NCI-H2196 (cell line): ENCODE results near the gene GTF2E1.
"Not testable (repeated sequence)": the region's sequence is repeated elsewhere in the genome, so short reads cannot be mapped to it uniquely, and the experiment has no call there.

Experiments used
- DNase-seq: peaks from one replicate; lab custom pipeline; 2025; ENCODE audit not compliant: unreplicated experiment; lab: John Stamatoyannopoulos, UW

GTF2E1 gene

DNA sequence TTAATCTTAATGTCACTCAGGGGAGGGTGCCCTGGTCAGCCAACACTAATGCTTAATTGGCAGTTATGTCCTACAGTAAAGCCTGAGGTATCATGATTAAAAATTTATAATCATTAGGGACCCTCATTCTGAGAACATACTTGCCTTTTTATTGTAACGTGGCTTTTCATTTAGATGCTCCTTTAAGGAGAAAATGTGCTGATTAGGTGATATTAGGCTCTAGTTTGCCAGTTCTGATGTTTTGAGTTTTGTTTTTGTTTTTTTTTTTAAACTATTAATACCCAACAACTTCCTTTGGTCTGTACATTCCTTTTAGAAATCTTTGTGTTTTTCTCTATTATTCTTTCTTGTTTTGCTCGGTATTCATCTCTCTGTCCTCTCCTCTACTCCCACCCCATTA, 10.3 kb downstream of the GTF2E1 start:
- DNase-seq, result no peak

- DNase-seq, result no peak
Observed at GRCh38 chr3:120753810-120754209, 11.3 kb downstream of the GTF2E1 start.

- no peak for DNase-seq
Observed at GRCh38 chr3:120756061-120756460, 13.5 kb downstream of the GTF2E1 start.

DNA sequence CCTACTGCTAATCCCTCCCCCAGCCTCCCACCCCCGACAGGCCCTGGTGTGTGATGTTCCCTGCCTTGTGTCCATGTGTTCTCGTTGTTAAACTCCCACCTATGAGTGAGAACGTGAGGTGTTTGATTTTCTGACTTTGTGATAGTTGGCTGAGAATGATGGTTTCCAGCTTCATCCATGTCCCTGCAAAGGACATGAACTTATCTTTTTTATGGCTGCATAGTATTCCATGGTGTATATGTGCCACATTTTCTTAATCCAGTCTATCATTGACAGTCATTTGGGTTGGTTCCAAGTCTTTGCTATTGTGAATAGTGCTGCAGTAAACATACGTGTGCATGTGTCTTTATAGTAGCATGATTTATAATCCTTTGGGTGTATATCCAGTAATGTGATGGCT, 16.0 kb downstream of the GTF2E1 start:
- DNase-seq, result not testable (repeated sequence)

DNA sequence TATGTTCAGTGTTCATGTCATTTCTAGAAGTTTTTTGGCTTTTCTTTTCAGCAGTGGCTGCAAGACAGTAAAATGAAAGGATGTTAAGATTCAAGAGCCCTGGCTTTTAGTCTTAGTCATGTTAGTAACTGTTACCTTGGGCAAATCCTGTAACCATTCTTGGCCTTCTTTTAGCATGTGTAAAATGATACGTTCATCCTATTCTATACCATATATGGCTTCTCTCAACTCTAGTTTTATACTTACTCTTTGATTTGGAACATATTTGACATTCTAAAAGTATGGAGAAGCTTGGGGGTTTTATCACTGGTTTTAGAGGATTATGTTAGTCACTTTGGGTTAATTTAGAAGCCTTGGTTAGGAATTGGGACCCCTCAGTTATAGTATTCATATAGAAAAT, 20.1 kb downstream of the GTF2E1 start:
- DNase-seq, result no peak

GRCh38 chr3:120763601-120764000, 21.1 kb downstream of the GTF2E1 start:
- DNase-seq, result no peak

DNA sequence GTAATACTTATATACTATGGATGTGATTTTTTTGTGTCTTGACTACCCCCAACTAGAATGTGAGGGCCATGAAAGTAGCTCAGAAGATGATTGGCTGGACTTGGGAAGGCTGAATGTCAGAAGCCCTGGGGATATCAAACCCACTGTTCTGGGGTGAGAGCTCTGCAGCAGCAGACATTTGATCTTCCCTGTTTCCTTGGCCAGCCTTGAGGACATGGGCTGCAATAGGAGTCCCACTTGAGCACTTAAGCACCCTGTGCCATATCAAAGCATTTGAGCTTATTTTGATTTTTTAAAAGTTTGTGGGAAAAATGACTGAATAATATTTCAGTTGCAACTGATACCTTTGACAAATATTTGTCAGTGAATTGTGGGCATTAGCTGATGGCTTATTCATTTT, 21.7 kb downstream of the GTF2E1 start:
- DNase-seq, result no peak

DNA sequence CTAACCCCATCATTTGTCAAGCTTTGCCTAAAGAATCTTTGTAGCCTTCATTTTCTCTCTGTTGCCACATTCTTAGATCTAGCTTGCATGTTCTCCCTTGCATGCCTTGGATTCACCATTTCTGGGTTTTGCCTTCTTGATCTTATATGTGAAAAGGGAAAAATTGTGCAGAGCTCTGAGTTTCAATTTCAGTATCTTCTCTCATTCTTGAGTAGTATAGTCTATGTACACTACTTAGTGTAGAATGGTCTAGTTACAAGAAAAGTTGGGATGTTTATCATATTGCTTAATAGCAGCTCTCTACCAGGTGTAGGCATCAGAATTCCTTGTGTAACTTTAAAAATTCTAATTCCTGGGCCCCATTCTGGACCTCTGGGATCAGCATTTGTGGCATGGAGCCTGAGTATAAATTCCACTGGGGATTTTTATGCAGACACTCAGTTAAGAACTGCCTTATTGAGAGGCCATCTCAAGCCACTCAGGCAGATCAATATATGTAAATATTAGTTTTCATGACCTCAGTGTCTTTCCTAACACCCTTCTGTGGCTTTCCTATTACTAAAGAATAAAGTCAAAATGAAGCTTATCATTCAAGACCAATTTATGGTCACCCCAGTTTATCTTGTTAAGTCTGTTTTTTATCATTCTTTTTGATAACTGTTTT, 23.4 kb downstream of the GTF2E1 start:
- no peak for DNase-seq

DNA sequence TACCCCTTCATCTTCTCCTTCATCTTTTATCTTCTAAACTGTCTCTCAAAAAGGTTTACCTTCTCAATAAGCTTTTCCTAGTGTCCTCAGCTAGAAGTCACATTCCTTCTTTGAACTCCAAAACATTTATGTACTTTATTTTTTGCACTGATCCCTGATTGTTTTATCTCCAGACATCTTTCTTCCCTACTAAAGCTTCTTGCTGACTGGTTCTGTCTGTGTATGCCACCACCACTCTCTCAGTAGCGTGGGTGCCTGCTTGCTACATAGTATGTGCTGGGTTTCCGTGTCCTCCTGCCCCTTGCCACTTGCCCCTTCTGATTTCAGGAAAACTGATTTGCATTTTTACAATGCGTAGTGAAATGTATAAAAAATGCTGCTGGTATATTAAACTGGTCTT, 24.0 kb downstream of the GTF2E1 start:
- DNase-seq, result no peak

- no peak for DNase-seq
Observed at GRCh38 chr3:120767106-120767505, 24.6 kb downstream of the GTF2E1 start.

DNA sequence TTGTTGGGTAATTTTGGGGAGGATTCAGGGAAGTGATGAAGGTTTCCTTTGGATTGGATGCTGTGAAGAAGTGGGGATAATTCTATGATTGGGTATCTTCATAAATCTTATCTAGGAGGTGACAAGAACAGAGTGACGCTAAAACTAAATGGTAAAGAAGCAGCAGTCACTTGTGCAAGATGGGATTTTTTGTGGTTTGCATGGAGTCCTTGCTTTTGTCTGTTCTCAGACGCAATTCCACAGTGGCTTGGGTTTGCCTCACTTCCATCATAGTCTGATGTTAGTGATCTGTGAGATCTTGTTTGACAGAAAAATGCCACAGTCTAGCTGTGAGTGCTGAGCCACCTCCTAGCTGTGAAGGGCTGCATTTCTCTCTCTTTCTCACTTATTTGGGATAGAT, 26.9 kb downstream of the GTF2E1 start:
- DNase-seq, result no peak

GRCh38 chr3:120770891-120771290, 28.3 kb downstream of the GTF2E1 start:
- no peak for DNase-seq

DNA sequence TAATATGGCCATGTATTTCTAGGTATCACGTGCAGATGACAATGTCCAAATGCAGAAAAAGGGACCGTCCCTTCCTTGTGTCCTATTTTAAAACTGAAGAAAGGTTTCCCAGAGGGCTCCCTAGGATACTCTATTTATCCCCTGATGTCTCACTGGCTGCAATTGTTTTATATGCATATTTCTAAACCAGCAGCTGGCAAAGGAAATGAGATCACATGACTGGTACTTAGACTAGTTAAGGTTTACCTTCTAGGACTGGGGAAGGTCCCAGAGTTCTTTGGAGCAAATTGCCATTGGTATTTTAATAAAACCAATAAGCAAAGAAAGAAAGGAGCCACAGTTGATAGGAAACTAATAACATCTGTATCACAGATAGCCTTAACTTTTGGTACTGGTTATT, 29.5 kb downstream of the GTF2E1 start:
- DNase-seq, result no peak

GRCh38 chr3:120773932-120774331, 31.4 kb downstream of the GTF2E1 start:
- no peak for DNase-seq

DNA sequence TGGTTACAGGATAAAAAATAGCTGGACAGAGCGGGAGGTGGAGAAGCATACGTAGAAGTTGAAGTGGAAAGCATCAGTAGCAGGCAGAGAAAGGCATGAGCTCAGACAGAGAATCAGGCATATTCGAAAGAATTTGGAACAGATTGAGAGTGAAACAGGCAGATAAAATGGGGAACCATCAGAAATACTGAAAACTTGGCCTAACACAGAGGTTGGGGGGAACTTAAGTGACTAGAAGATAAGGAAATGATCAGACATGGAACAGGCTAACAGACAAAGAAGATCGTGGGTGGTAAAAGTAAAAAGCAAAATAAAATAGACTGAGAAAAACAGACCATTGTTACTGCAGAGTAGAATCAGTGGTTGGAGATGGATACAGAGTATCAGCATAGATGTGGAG, 32.9 kb downstream of the GTF2E1 start:
- no peak for DNase-seq

- no peak for DNase-seq
Observed at GRCh38 chr3:120778776-120779175, 36.2 kb downstream of the GTF2E1 start.

DNA sequence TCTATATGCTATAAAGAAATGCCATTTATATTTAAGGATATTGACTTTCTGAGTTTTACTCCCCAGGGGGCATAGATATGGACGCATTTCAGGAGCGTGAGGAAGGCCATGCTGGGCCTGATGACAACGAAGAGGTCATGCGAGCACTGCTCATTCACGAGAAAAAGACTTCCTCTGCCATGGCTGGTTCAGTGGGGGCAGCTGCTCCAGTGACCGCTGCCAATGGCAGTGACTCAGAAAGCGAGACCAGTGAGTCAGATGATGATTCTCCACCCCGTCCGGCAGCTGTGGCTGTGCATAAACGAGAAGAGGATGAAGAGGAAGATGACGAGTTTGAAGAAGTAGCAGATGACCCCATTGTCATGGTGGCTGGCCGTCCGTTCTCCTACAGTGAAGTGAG, 38.4 kb downstream of the GTF2E1 start:
- DNase-seq, result no peak

DNA sequence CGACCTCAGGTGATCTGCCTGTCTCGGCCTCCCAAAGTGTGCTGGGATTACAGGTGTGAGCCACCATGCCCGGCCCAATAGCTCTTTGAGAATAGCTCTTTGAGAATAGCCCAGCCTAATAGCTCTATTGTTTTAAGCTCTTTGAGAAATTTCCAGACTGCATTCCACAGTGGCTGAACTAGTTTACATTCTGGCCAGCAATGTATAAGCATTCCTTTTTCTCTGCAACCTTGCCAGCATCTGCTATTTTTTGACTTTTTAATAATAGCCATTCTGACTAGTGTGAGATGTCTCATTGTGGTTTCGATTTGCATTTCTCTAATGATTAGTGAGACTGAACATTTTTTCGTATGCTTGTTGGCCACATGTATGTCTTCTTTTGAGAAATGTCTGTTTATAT, 43.3 kb downstream of the GTF2E1 start:
- not testable (repeated sequence) for DNase-seq

DNA sequence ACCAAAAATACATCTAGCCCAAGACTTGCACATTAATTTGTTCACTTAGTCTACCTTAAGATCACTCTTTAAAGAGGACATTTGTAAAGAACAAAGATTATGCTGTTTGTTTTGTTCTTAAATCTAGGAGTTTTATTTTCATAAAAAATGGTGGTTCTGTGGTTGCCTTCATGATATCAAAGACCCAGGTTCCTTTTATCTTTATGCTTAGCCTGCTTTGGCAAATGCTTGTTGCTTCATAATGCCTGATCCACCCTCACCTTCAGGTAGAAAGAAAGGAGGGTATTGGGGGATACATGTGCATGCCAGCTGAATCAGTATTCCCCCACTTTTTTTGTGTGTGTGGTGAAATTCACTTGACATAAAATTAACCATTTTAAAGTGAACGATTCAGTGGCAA, 48.5 kb downstream of the GTF2E1 start:
- no peak for DNase-seq

DNA sequence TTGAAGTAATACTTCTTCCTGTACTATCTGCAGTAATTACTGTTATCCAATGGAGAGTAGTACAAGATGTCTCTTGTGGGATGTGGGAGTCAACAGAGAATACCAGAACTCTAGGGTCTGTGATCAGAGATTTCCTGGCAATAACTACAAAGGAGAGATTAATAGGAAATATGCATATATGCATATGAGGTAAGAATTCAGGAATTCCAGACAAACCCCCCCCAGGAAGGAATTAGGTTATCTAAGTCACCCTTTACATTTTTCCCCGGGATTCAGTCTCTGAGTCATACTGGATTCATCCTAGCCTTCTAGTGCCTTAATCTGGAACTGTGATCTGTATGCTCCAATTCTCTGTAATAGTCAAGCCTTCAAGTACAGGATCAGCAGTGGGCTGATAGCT, 49.4 kb downstream of the GTF2E1 start:
- no peak for DNase-seq

GRCh38 chr3:120793601-120794000, 51.1 kb downstream of the GTF2E1 start:
- no peak for DNase-seq

- peak; percentile 55 for DNase-seq
Observed at GRCh38 chr3:120795017-120795648, 52.6 kb downstream of the GTF2E1 start.

- DNase-seq, result no peak
Observed at GRCh38 chr3:120795959-120796358, 53.4 kb downstream of the GTF2E1 start.
